ENCODE data around the gene NAT8L. TPM values are rescaled to one million over a fixed set of nuclear protein-coding genes. Genes with fewer than 3 reads are reported as not detected.

Gene NAT8L
- total and polyA plus RNA-seq, 2 of the 13 experiments (the other 11 are each of a cell fraction or from before 2014, with no cell fraction given): 2.2 to 3.3 TPM

GRCh38 chr4:2009651-2010233 lies 49.4 kb upstream of the NAT8L start (continued):
- TF ChIP-seq ZGPAT (CRISPR knock-in tag; IDR thresholded peaks at IDR 0.05) (no peak), MAF1 (CRISPR knock-in tag; IDR thresholded peaks at IDR 0.05; ENCODE audit: borderline replicate concordance) (no peak), ZNF558 (CRISPR knock-in tag; IDR thresholded peaks at IDR 0.05; ENCODE audit: borderline replicate concordance) (0 out of 2 replicates have a peak, but pooled peaks have one; percentile 44), GATAD2A (CRISPR knock-in tag; IDR thresholded peaks at IDR 0.05) (no peak; the same call in 1 of the 2 replicates), NAIF1 (CRISPR knock-in tag; IDR thresholded peaks at IDR 0.05; ENCODE audit: borderline replicate concordance) (peak; percentile 20; the same call in 1 of the 2 replicates), ZNF776 (CRISPR knock-in tag; IDR thresholded peaks at IDR 0.05) (no peak), PHF21A (CRISPR knock-in tag; IDR thresholded peaks at IDR 0.05) (peak; percentile 9; the same call in 1 of the 2 replicates), ZNF430 (CRISPR knock-in tag; IDR thresholded peaks at IDR 0.05) (no peak), ZNF468 (CRISPR knock-in tag; IDR thresholded peaks at IDR 0.05) (no peak), ZNF740 (CRISPR knock-in tag; IDR thresholded peaks at IDR 0.05) (no peak), ZSCAN29 (CRISPR knock-in tag; conservative IDR thresholded peaks at IDR 0.05) (peak; percentile 4; the same call in 1 of the 2 replicates), THAP7 (CRISPR knock-in tag; IDR thresholded peaks at IDR 0.05) (no peak), PPARG (CRISPR knock-in tag; conservative IDR thresholded peaks at IDR 0.05) (no peak; the same call in 1 of the 2 replicates), HOXA5 (CRISPR knock-in tag; IDR thresholded peaks at IDR 0.05) (no peak), ZNF142 (CRISPR knock-in tag; IDR thresholded peaks at IDR 0.05) (peak; percentile 62), ZNF512B (CRISPR knock-in tag; IDR thresholded peaks at IDR 0.05; ENCODE audit: borderline replicate concordance) (peak; percentile 18; the same call in 1 of the 2 replicates), NR3C1 (CRISPR knock-in tag; IDR thresholded peaks at IDR 0.05) (no peak), ONECUT2 (CRISPR knock-in tag; IDR thresholded peaks at IDR 0.05) (no peak)
